ENCODE measurements around the gene CHCHD3. TPM values are rescaled to one million over a fixed set of nuclear protein-coding genes. Genes with fewer than 3 reads are reported as not detected.

CHCHD3 gene
- total RNA-seq, 1 donor from 2014 or later: 113 TPM

DNA sequence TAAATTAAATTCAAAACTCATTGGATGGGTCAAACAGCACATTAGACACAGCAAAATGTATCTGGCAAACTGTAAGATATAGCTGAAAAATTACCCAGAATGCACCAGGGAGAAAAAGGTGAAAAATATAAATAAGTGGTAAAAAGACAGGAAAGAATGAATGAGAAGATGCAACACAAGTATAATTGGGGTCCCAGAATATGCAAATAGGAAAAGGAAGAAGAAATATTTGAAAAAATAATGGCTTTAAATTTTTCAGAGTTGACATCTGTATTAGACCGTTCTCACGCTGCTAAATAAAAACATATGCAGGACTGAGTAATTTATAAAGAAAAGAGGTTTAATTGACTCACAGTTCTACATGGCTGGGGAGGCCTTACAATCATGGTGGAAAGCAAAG is 337.9 kb downstream of the CHCHD3 start:
- DNase-seq (ENCODE audit: low read depth): no peak

GRCh38 chr7:132742189-132742612 is 339.7 kb downstream of the CHCHD3 start:
- peak; percentile 22 for DNase-seq (ENCODE audit: low read depth)

GRCh38 chr7:132740176-132740575 is 341.7 kb downstream of the CHCHD3 start:
- DNase-seq (ENCODE audit: low read depth): no peak

DNA sequence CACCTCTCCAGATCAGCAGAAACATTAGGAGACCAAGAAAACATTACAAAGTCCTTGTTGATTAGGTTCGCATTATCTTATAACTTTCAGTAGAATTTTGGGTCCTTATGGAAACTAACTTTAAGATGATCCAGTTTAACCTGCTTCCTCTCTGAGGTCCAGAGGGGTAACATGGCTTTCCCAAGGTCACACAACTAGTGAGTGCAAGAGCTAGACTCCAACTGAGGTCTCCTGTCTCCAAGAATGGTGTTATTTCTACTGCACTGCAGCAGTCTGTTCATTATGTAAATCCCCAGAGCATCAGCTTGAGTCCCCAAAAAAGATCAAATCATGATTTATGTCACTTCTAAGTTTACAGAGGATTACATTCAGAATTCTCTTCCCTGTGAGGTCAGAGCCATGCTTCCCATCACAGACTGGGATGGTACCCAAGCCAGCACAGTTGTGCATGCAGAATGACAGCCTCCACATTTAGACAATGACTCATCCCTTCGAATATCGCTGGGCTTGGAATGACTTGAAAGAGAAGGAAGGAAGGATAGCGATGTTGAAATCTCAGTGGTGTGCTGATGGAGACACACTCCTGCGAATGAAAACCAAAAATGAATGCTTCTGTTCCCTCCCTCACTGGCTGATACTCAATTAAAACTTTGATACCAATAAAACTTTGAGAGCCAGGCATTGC is 342.5 kb downstream of the CHCHD3 start:
- DNase-seq (ENCODE audit: low read depth): peak; percentile 50

GRCh38 chr7:132738254-132738653 is 343.6 kb downstream of the CHCHD3 start:
- DNase-seq (ENCODE audit: low read depth): peak; percentile 85

- DNase-seq (ENCODE audit: low read depth): peak; percentile 75
Observed at GRCh38 chr7:132735476-132735875, 346.4 kb downstream of the CHCHD3 start.

Other genes starting within 250 kb of the CHCHD3 start
- gene EXOC4, start 171.0 kb upstream of the CHCHD3 start, total RNA-seq: 119 and 144 TPM in 2 replicates